Thoracic aorta (tissue), 2 donors: ENCODE measurements around the gene HCST. TPM values are rescaled to one million over a fixed set of nuclear protein-coding genes. Genes with fewer than 3 reads are reported as not detected.

Experiments used
- ATAC-seq: fragments of 150-250 bp; one replicate; pipeline ENCODE4 v1.8.0; 2017; ENCODE audit warnings: low read depth; ENCODE audit not compliant: insufficient number of reproducible peaks, low FRiP score
- DNase-seq: peaks from one replicate; pipeline ENCODE4 v3.0.0-alpha.2; 2020; ENCODE audit warnings: low spot score
- H3K27ac ChIP-seq, 2 donors: fragments of 200-600 bp; sonication (generic); 1 replicate in 1 of 2; 2 replicates in 1 of 2; pipeline ENCODE4 v1.5.1; 2016; ENCODE audit warnings: mild to moderate bottlenecking in 2 of 2, moderate library complexity in 2 of 2
- H3K27me3 ChIP-seq: fragments of 200-600 bp; sonication (generic); replicated peaks from 2 replicates; pipeline ENCODE4 v1.6.0; 2016; ENCODE audit warnings: mild to moderate bottlenecking; ENCODE audit not compliant: insufficient read depth
- H3K36me3 ChIP-seq: fragments of 200-600 bp; sonication (generic); one replicate; pipeline ENCODE4 v1.5.1; 2016
- H3K4me1 ChIP-seq, 2 donors: fragments of 200-600 bp; sonication (generic); 1 replicate in 1 of 2; 2 replicates in 1 of 2; pipeline versions ENCODE4 v1.5.1 to v1.6.0; 2016; ENCODE audit warnings: low read depth in 2 of 2, mild to moderate bottlenecking in 1 of 2; ENCODE audit not compliant: control insufficient read depth in 1 of 2
- H3K4me3 ChIP-seq: fragments of 200-600 bp; sonication (generic); 2 replicates; pipeline ENCODE4 v1.5.1; 2016; ENCODE audit warnings: mild to moderate bottlenecking
- H3K9me3 ChIP-seq: fragments of 200-600 bp; sonication (generic); 2 replicates; pipeline ENCODE4 v1.5.1; 2016
- total RNA-seq, 2 donors: library from RNA; depleted of rRNA; stranded (reverse); fragments of >200 nt; gene quantifications; one replicate each; pipeline versions ENCODE4 v1.1.0 to v1.2.3, GENCODE V29; 2016
- TF ChIP-seq, protein P1 (sequence below): fragments of 200-600 bp; sonication (generic); IDR thresholded peaks from one replicate; pipeline ENCODE4 v1.5.1; 2019; ENCODE audit warnings: antibody characterized with exemption

HCST gene
- total RNA-seq, 2 donors from 2014 or later, result 4.5 to 13.2 TPM

DNA sequence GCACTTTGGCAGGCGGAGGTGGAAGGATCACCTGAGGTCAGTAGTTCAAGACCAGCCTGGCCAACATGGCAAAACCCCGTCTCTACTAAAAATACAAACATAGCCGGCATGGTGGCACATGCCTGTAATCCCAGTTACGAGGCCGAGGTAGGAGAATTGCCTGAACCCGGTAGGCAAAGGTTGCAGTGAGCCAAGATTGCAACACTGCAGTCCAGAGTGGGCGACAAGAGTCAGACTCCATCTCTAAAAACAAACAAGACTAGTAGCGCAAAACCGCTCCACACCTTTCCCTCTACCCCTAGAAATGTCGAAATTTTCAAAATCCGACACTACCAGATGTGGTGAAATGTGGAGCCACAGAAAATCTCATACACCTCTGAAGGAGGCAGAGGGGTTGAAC is 17.0 kb downstream of the HCST start:
- Histone ChIP-seq H3K27ac (no peak overlapping the region), H3K4me1 (no peaks in the 10 kb centered on the region), H3K27me3 (no peaks in the 10 kb centered on the region), H3K36me3 (no peaks in the 10 kb centered on the region), H3K9me3 (no peaks in the 10 kb centered on the region), H3K4me3 (no peak overlapping the region)
- DNase-seq (no peak), ATAC-seq (no peak)
- TF ChIP-seq, protein P1, sequence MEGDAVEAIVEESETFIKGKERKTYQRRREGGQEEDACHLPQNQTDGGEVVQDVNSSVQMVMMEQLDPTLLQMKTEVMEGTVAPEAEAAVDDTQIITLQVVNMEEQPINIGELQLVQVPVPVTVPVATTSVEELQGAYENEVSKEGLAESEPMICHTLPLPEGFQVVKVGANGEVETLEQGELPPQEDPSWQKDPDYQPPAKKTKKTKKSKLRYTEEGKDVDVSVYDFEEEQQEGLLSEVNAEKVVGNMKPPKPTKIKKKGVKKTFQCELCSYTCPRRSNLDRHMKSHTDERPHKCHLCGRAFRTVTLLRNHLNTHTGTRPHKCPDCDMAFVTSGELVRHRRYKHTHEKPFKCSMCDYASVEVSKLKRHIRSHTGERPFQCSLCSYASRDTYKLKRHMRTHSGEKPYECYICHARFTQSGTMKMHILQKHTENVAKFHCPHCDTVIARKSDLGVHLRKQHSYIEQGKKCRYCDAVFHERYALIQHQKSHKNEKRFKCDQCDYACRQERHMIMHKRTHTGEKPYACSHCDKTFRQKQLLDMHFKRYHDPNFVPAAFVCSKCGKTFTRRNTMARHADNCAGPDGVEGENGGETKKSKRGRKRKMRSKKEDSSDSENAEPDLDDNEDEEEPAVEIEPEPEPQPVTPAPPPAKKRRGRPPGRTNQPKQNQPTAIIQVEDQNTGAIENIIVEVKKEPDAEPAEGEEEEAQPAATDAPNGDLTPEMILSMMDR, result no peak

DNA sequence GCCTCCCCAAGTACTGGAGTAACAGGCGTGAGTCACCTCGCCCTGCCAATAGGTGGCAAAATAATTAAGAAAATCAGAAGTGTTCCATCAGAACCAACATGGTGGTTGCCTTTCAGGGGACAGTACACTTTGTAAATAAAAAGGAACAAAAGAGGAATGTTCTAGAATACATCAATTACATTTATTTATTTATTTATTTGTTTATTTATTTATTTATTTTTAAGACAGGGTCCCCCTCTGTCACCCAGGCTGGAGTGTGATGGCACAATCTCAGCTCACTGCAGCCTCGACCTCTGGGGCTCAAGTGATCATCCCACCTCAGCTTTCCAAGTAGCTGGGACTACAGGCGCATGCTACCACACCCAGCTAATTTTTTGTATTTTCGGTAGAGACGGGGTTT is 18.7 kb downstream of the HCST start:
- TF ChIP-seq, protein P1, result no peak
- Histone ChIP-seq H3K36me3 (no peaks in the 10 kb centered on the region), H3K27ac (no peak overlapping the region), H3K27me3 (no peaks in the 10 kb centered on the region), H3K4me3 (no peak overlapping the region), H3K9me3 (no peaks in the 10 kb centered on the region), H3K4me1 (no peaks in the 10 kb centered on the region)
- ATAC-seq (no peak), DNase-seq (no peak)

DNA sequence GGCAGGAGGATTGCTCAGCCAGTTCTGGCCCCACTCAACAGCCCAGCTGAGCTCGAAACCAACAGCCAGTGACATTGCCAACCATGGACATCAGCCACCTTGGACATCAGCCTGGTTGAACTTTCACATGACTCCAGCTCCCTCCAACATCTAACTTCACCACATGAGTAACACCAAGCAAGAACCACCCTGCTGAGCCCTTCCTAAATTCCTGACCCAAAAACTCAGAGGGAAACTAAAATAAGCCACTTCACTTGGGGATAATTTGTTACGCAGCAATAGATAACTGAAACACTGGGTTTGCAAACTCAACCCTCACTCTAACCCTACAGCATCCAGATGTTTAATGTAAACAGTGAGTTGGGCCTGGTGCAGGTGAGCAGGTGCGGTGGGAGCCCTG is 23.2 kb downstream of the HCST start:
- Histone ChIP-seq H3K4me1 (no peaks in the 10 kb centered on the region), H3K27ac (no peak overlapping the region), H3K27me3 (no peaks in the 10 kb centered on the region), H3K36me3 (no peaks in the 10 kb centered on the region), H3K9me3 (no peaks in the 10 kb centered on the region), H3K4me3 (no peak overlapping the region)
- ATAC-seq (no peak), DNase-seq (no peak)
- TF ChIP-seq, protein P1, result no peak

DNA sequence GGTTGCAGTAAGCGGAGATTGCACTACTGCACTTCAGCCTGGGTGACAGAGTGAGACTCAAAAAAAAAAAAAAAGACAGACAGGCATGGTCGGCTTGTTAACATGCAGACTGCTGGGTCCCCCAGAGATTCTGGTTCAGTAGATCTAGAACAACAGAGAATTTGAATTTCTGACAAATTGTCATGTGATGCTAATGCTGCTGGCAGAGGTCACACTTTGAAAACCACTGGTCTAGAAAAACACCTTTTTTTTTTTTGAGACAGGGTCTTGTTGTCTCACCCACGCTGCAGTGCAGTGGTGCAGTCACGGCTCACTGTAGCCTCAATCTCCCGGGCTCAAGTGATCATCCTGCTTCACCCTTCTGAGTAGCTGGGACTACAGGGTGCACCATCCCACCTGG is 26.2 kb downstream of the HCST start:
- no peaks in the 10 kb centered on the region for H3K9me3 ChIP-seq
- no peak overlapping the region for H3K27ac ChIP-seq
- H3K4me3 ChIP-seq, result no peak overlapping the region
- H3K4me1 ChIP-seq, result peaks cover 4 to 5% of the 10 kb centered on the region in 2 donors
- ATAC-seq (no peak), DNase-seq (no peak)
- TF ChIP-seq, protein P1, result no peak
- no peaks in the 10 kb centered on the region for H3K36me3 ChIP-seq
- H3K27me3 ChIP-seq, result no peaks in the 10 kb centered on the region

DNA sequence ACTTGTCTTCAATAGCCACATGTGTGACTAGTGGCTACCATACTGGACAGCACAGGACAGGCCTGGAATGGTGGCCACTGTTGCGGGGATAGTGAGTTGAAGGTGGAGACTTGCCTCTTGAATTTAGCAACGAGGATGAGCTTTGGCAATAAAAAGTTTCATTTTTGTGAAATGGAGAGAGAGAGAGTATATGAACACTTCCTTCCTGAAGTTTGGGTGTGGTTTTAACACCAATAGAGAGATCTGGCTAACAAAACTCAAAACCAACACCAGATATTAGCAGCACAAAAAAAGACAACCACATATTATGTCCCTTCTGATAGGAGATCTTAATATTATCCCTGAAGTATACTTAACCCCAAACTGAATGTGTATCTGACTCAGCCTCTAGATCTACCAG is 27.5 kb downstream of the HCST start:
- TF ChIP-seq, protein P1, result no peak
- H3K4me1 ChIP-seq, result peaks cover 4 to 5% of the 10 kb centered on the region in 2 donors
- ATAC-seq (no peak), DNase-seq (no peak)
- H3K27me3 ChIP-seq, result no peaks in the 10 kb centered on the region
- H3K27ac ChIP-seq, result no peak overlapping the region
- no peak overlapping the region for H3K4me3 ChIP-seq
- H3K36me3 ChIP-seq, result no peaks in the 10 kb centered on the region
- no peaks in the 10 kb centered on the region for H3K9me3 ChIP-seq
